GM19395 (cell line): ENCODE data around the gene GTPBP2.
A peak's percentile ranks its signal among the peaks of the same experiment; 100 is the strongest.
"Not testable (repeated sequence)": the region's sequence is repeated elsewhere in the genome, so short reads cannot be mapped to it uniquely, and the experiment has no call there.

Experiments
- ATAC-seq: cut with Tn5 transposase; IDR thresholded peaks from one replicate; pipeline ENCODE4 v1.9.1; 2021; ENCODE audit warnings: mild to moderate bottlenecking, moderate library complexity; ENCODE audit not compliant: unreplicated experiment

The GTPBP2 gene

GRCh38 chr6:43658161-43658560 is 29.1 kb upstream of the GTPBP2 start:
- ATAC-seq, result no peak

- no peak for ATAC-seq
Measured at GRCh38 chr6:43657221-43657802, 28.2 kb upstream of the GTPBP2 start.

GRCh38 chr6:43652822-43653221 is 23.8 kb upstream of the GTPBP2 start:
- not testable (repeated sequence) for ATAC-seq

- no peak for ATAC-seq
Measured at GRCh38 chr6:43648248-43648647, 19.2 kb upstream of the GTPBP2 start.

GRCh38 chr6:43647613-43648012 is 18.5 kb upstream of the GTPBP2 start:
- no peak for ATAC-seq

- no peak for ATAC-seq
Measured at GRCh38 chr6:43645613-43645964, 16.5 kb upstream of the GTPBP2 start.

GRCh38 chr6:43644940-43645612 is 16.0 kb upstream of the GTPBP2 start, which contains the start of gene RSPH9:
RSPH9 (plus strand) TSS chr6:43645036; CDS start chr6:43645099, 63 bp downstream.
- ATAC-seq, result no peak

GRCh38 chr6:43639984-43640800 is 11.1 kb upstream of the GTPBP2 start:
- ATAC-seq, result no peak

GRCh38 chr6:43636308-43636659 is 7.2 kb upstream of the GTPBP2 start:
- ATAC-seq, result no peak

- peak; percentile 86 for ATAC-seq
Measured at GRCh38 chr6:43635387-43636307, 6.6 kb upstream of the GTPBP2 start, which contains the start of gene MAD2L1BP. MAD2L1BP (plus strand) TSS chr6:43635840; CDS start chr6:43635876, 36 bp downstream.

- no peak for ATAC-seq
Measured at GRCh38 chr6:43634702-43635303, 5.7 kb upstream of the GTPBP2 start.

GRCh38 chr6:43633002-43633401 is 3.9 kb upstream of the GTPBP2 start:
- ATAC-seq, result not testable (repeated sequence)

GRCh38 chr6:43630980-43631619 is 2.0 kb upstream of the GTPBP2 start:
- ATAC-seq, result no peak

- ATAC-seq, result peak; percentile 73
Measured at GRCh38 chr6:43629505-43630300, 639 bp upstream of the GTPBP2 start.

GRCh38 chr6:43628393-43629103 is 516 bp downstream of the GTPBP2 start:
- peak; percentile 37 for ATAC-seq

- no peak for ATAC-seq
Measured at GRCh38 chr6:43627008-43627825, 1.8 kb downstream of the GTPBP2 start.

- no peak for ATAC-seq
Measured at GRCh38 chr6:43625393-43625992, 3.6 kb downstream of the GTPBP2 start.
